Astrocyte (in vitro differentiated cells and primary cell): ENCODE data around the gene DQX1. TPM values are rescaled to one million over a fixed set of nuclear protein-coding genes. Genes with fewer than 3 reads are reported as not detected.
"Not testable (repeated sequence)": the region's sequence is repeated elsewhere in the genome, so short reads cannot be mapped to it uniquely, and the experiment has no call there.

ENCODE experiments used
- DNase-seq: peaks from one replicate; pipeline ENCODE4 v3.0.0-alpha.2; 2010; ENCODE audit warnings: low read depth
- FAIRE-seq: peaks from 2 replicates; lab custom pipeline; 2011; peaks lifted over from hg19 to GRCh38; lab: Jason Lieb, UNC
- H2AFZ ChIP-seq: 2 replicates; pipeline ENCODE4 v1.6.0; 2012; ENCODE audit warnings: low read depth, low read length, inconsistent platforms
- H3K27ac ChIP-seq: 2 replicates; pipeline ENCODE4 v1.5.1; 2011; ENCODE audit warnings: low read depth, low read length, inconsistent platforms
- H3K27me3 ChIP-seq: 2 replicates; pipeline ENCODE4 v1.6.0; 2011; ENCODE audit warnings: low read length, inconsistent platforms; ENCODE audit not compliant: insufficient read depth
- H3K36me3 ChIP-seq: 2 replicates; pipeline ENCODE4 v1.5.1; 2011; ENCODE audit warnings: low read length, inconsistent platforms; ENCODE audit not compliant: insufficient read depth
- H3K4me1 ChIP-seq: 2 replicates; pipeline ENCODE4 v1.5.1; 2011; ENCODE audit warnings: low read length, inconsistent platforms; ENCODE audit not compliant: insufficient read depth
- H3K4me2 ChIP-seq: 2 replicates; pipeline ENCODE4 v1.6.0; 2012; ENCODE audit warnings: low read length, inconsistent platforms
- H3K4me3 ChIP-seq: 2 replicates; pipeline ENCODE4 v1.5.1; 2011; ENCODE audit warnings: low read depth, mild to moderate bottlenecking, low read length, inconsistent platforms; ENCODE audit not compliant: insufficient read depth
- H3K79me2 ChIP-seq: 2 replicates; pipeline ENCODE4 v1.6.0; 2012; ENCODE audit warnings: mild to moderate bottlenecking, low read length, inconsistent platforms; ENCODE audit not compliant: insufficient read depth
- H3K9ac ChIP-seq: 2 replicates; pipeline ENCODE4 v1.6.0; 2012; ENCODE audit warnings: mild to moderate bottlenecking, low read length, inconsistent platforms
- H3K9me3 ChIP-seq: 2 replicates; pipeline ENCODE4 v1.5.1; 2012; ENCODE audit warnings: low read depth, mild to moderate bottlenecking, low read length, inconsistent platforms; ENCODE audit not compliant: insufficient read depth
- H4K20me1 ChIP-seq: 2 replicates; pipeline ENCODE4 v1.6.0; 2012; ENCODE audit warnings: low read length, inconsistent platforms; ENCODE audit not compliant: insufficient read depth
- H3K27ac Mint-ChIP-seq: one replicate; pipeline ENCODE4 v1.8.0; 2021; ENCODE audit warnings: mild to moderate bottlenecking, mixed read lengths; ENCODE audit not compliant: unreplicated experiment
- H3K27me3 Mint-ChIP-seq: one replicate; pipeline ENCODE4 v1.8.0; 2021; ENCODE audit warnings: low read depth, mixed read lengths; ENCODE audit not compliant: unreplicated experiment
- H3K36me3 Mint-ChIP-seq: one replicate; pipeline ENCODE4 v1.8.0; 2021; ENCODE audit warnings: low read depth, mixed read lengths; ENCODE audit not compliant: unreplicated experiment
- H3K4me1 Mint-ChIP-seq: one replicate; pipeline ENCODE4 v1.8.0; 2021; ENCODE audit warnings: low read depth, mixed read lengths; ENCODE audit not compliant: unreplicated experiment
- H3K4me3 Mint-ChIP-seq: one replicate; pipeline ENCODE4 v1.8.0; 2021; ENCODE audit warnings: mild to moderate bottlenecking, moderate library complexity, mixed read lengths; ENCODE audit not compliant: unreplicated experiment
- H3K9me3 Mint-ChIP-seq: one replicate; pipeline ENCODE4 v1.8.0; 2021; ENCODE audit warnings: mild to moderate bottlenecking, mixed read lengths; ENCODE audit not compliant: unreplicated experiment
- CTCF ChIP-seq: IDR thresholded peaks from 2 replicates; pipeline ENCODE4 v1.5.1; 2011; ENCODE audit warnings: low read depth, mild to moderate bottlenecking, inconsistent platforms, low read length, moderate library complexity; ENCODE audit not compliant: insufficient read depth
- EZH2 ChIP-seq: IDR thresholded peaks from 2 replicates; pipeline ENCODE4 v1.6.1; 2012; ENCODE audit warnings: mild to moderate bottlenecking, low read length, inconsistent platforms; ENCODE audit not compliant: insufficient read depth
- total RNA-seq: library from RNA; stranded (reverse); gene quantifications from 2 replicates; pipeline ENCODE4 v1.2.1, GENCODE V29; 2021

DQX1 gene
- total RNA-seq, 1 donor from 2014 or later, result 0.73 TPM

GRCh38 chr2:74488643-74489481 lies 37.2 kb downstream of the DQX1 start:
- Histone ChIP-seq H3K79me2 (no peaks in the 10 kb centered on the region), H3K4me3 (no peak overlapping the region)
- peaks cover 36% of the 10 kb centered on the region for H3K36me3 Mint-ChIP-seq

GRCh38 chr2:74486141-74486540 lies 39.9 kb downstream of the DQX1 start:
- peaks cover 18% of the 10 kb centered on the region for H3K36me3 Mint-ChIP-seq
- peaks cover 13% of the 10 kb centered on the region for H4K20me1 ChIP-seq
- H3K4me2 ChIP-seq, result no peak overlapping the region
- H2AFZ ChIP-seq, result no peak overlapping the region
- H3K27me3 Mint-ChIP-seq, result no peaks in the 10 kb centered on the region
- FAIRE-seq (no peak), DNase-seq (no peak)
- H3K4me3 ChIP-seq, result no peak overlapping the region
- TF ChIP-seq CTCF (no peak), EZH2 (no peak)
- H3K27ac Mint-ChIP-seq, result no peak overlapping the region
- peaks cover 20% of the 10 kb centered on the region for H3K79me2 ChIP-seq
- H3K4me1 ChIP-seq, result peaks cover 8% of the 10 kb centered on the region
- peaks cover 5% of the 10 kb centered on the region for H3K36me3 ChIP-seq
- H3K9ac ChIP-seq, result no peak overlapping the region
- no peak overlapping the region for H3K27ac ChIP-seq
- H3K4me3 Mint-ChIP-seq, result peak overlapping the region; percentile 21
- peaks cover 8% of the 10 kb centered on the region for H3K4me1 Mint-ChIP-seq
- H3K9me3 Mint-ChIP-seq, result no peaks in the 10 kb centered on the region
- H3K27me3 ChIP-seq, result no peaks in the 10 kb centered on the region
- H3K9me3 ChIP-seq, result no peaks in the 10 kb centered on the region

More at GRCh38 chr2:74488643-74489481, 37.2 kb downstream of the DQX1 start:
- Histone ChIP-seq H4K20me1 (peaks cover 7% of the 10 kb centered on the region), H3K9me3 (no peaks in the 10 kb centered on the region), H2AFZ (no peak overlapping the region), H3K36me3 (peaks cover 6% of the 10 kb centered on the region), H3K27me3 (no peaks in the 10 kb centered on the region), H3K4me1 (peaks cover 4% of the 10 kb centered on the region), H3K4me2 (no peak overlapping the region), H3K27ac (no peak overlapping the region), H3K9ac (no peak overlapping the region)
- Mint-ChIP-seq H3K27me3 (no peaks in the 10 kb centered on the region), H3K9me3 (no peaks in the 10 kb centered on the region), H3K4me3 (peak overlapping the region; percentile 68), H3K4me1 (peaks cover 9% of the 10 kb centered on the region), H3K27ac (peak overlapping the region; percentile 27)
- FAIRE-seq (no peak), DNase-seq (no peak)
- TF ChIP-seq CTCF (no peak), EZH2 (no peak)

GRCh38 chr2:74483675-74484164 lies 42.3 kb downstream of the DQX1 start:
- DNase-seq, H3K36me3 ChIP-seq, H3K27me3 ChIP-seq, H3K4me1 Mint-ChIP-seq, H3K36me3 Mint-ChIP-seq, H3K27ac ChIP-seq, FAIRE-seq, H3K27me3 Mint-ChIP-seq, H3K9me3 ChIP-seq, H3K9me3 Mint-ChIP-seq: not testable (repeated sequence)
- peaks cover 15% of the 10 kb centered on the region for H3K4me1 ChIP-seq
- peak overlapping the region; percentile 95 for H2AFZ ChIP-seq
- peak overlapping the region; percentile 98 for H3K4me3 Mint-ChIP-seq
- peak overlapping the region; percentile 97 for H3K4me2 ChIP-seq
- peaks cover 37% of the 10 kb centered on the region for H3K79me2 ChIP-seq
- H3K4me3 ChIP-seq, result peak overlapping the region; percentile 97
- H4K20me1 ChIP-seq, result peaks cover 13% of the 10 kb centered on the region
- H3K27ac Mint-ChIP-seq, result peak overlapping the region; percentile 89
- peak overlapping the region; percentile 88 for H3K9ac ChIP-seq
